H1 (cell line): ENCODE measurements around the gene CD58. TPM values are rescaled to one million over a fixed set of nuclear protein-coding genes. Genes with fewer than 3 reads are reported as not detected.

Source experiments
- CTCF ChIA-PET: fragments of 300-600 bp; sonication (Branson Sonifier 250); formaldehyde crosslinking; loops from one replicate; lab custom pipeline; 2021; ENCODE audit not compliant: partially characterized antibody; lab: Charles Lee
- POLR2A ChIA-PET: fragments of 300-600 bp; sonication (Branson Sonifier 250); formaldehyde crosslinking; loops from one replicate; lab custom pipeline; 2021; ENCODE audit warnings: inconsistent platforms; ENCODE audit not compliant: partially characterized antibody; lab: Charles Lee
- DNase-seq, 2 experiments: peaks; one replicate each; pipeline versions ENCODE4 v3.0.0 to v3.0.0-alpha.2; 2010 to 2022; ENCODE audit warnings: low spot score in 2 of 2, low read depth in 1 of 2, mixed read lengths in 1 of 2
- FAIRE-seq: peaks from 2 replicates; lab custom pipeline; 2011; peaks lifted over from hg19 to GRCh38; lab: Jason Lieb, UNC
- H2AFZ ChIP-seq: 2 replicates; pipeline ENCODE4 v1.8.1; 2012; ENCODE audit warnings: low read length, inconsistent platforms
- H2AK5ac ChIP-seq: 2 replicates; pipeline ENCODE4 v1.6.1; 2013; ENCODE audit warnings: low read depth, low read length
- H2BK120ac ChIP-seq: replicated peaks from 2 replicates; pipeline ENCODE3; 2013; ENCODE audit warnings: low read depth, low read length, inconsistent platforms
- H2BK12ac ChIP-seq: 2 replicates; pipeline ENCODE4 v1.6.1; 2013; ENCODE audit warnings: low read depth, low read length
- H2BK15ac ChIP-seq: 2 replicates; pipeline ENCODE4 v1.6.1; 2013; ENCODE audit warnings: low read length
- H2BK20ac ChIP-seq: 2 replicates; pipeline ENCODE4 v1.6.1; 2013; ENCODE audit warnings: low read length
- H2BK5ac ChIP-seq: 2 replicates; pipeline ENCODE4 v1.6.1; 2013; ENCODE audit warnings: low read depth, low read length
- H3K14ac ChIP-seq: 2 replicates; pipeline ENCODE4 v1.6.1; 2013; ENCODE audit warnings: inconsistent platforms; ENCODE audit not compliant: insufficient read length
- H3K18ac ChIP-seq: 2 replicates; pipeline ENCODE4 v1.6.1; 2013; ENCODE audit warnings: low read length; ENCODE audit errors: extremely low read depth
- H3K23ac ChIP-seq: 2 replicates; pipeline ENCODE4 v1.6.1; 2013; ENCODE audit warnings: inconsistent platforms; ENCODE audit not compliant: insufficient read length
- H3K23me2 ChIP-seq: 2 replicates; pipeline ENCODE4 v1.6.1; 2013; ENCODE audit warnings: low read depth, low read length
- H3K27ac ChIP-seq: 2 replicates; pipeline ENCODE4 v1.6.1; 2011; ENCODE audit warnings: low read depth, low read length, inconsistent platforms
- H3K27me3 ChIP-seq, 4 experiments: replicated peaks in 1 of 4; 1 replicate in 1 of 4; 2 replicates in 3 of 4; pipeline versions ENCODE4 v1.6.1 to v1.8.1; 2011 to 2013; ENCODE audit warnings: low read length in 3 of 4, mild to moderate bottlenecking in 3 of 4, inconsistent platforms in 2 of 4, mixed read lengths in 2 of 4, moderate library complexity in 1 of 4; ENCODE audit not compliant: control insufficient read depth in 3 of 4, insufficient read depth in 3 of 4; ENCODE audit errors: extremely low read depth in 1 of 4
- H3K36me3 ChIP-seq, 4 experiments: 2 replicates each; pipeline versions ENCODE4 v1.6.1 to v1.8.1; 2011 to 2013; ENCODE audit warnings: mild to moderate bottlenecking in 4 of 4, low read length in 3 of 4, moderate library complexity in 2 of 4, control low read depth in 1 of 4, inconsistent platforms in 1 of 4; ENCODE audit not compliant: insufficient read depth in 4 of 4, control insufficient read depth in 2 of 4
- H3K4ac ChIP-seq: replicated peaks from 2 replicates; pipeline ENCODE3; 2013; ENCODE audit warnings: low read length, low read depth, mixed read lengths, inconsistent platforms; ENCODE audit not compliant: insufficient read length
- H3K4me1 ChIP-seq, 4 experiments: replicated peaks in 1 of 4; 1 replicate in 1 of 4; 2 replicates in 3 of 4; pipeline versions ENCODE4 v1.6.1 to v1.8.1; 2011 to 2013; ENCODE audit warnings: low read length in 3 of 4, inconsistent platforms in 2 of 4, mixed read lengths in 1 of 4; ENCODE audit not compliant: insufficient read depth in 4 of 4, control insufficient read depth in 3 of 4
- H3K4me2 ChIP-seq, 2 experiments: 2 replicates each; pipeline versions ENCODE4 v1.6.1 to v1.8.1; 2011 to 2013; ENCODE audit warnings: low read depth in 2 of 2, low read length in 2 of 2, control low read depth in 1 of 2, inconsistent platforms in 1 of 2, mild to moderate bottlenecking in 1 of 2; ENCODE audit not compliant: insufficient read depth in 1 of 2
- H3K4me3 ChIP-seq, 4 experiments: fragments of 200-600, 300-600 bp in 1 of 4; sonication (generic), shearing (Covaris generic), sonication (Bioruptor Twin) in 1 of 4; 2 replicates each; pipeline versions ENCODE4 v1.5.1 to v1.8.1; 2011 to 2016; ENCODE audit warnings: low read length in 4 of 4, low read depth in 3 of 4, control low read depth in 2 of 4, inconsistent platforms in 2 of 4, mild to moderate bottlenecking in 2 of 4, mixed read lengths in 1 of 4, moderate library complexity in 1 of 4; ENCODE audit not compliant: insufficient read depth in 2 of 4; ENCODE audit errors: extremely low read depth in 1 of 4
- H3K56ac ChIP-seq: replicated peaks from 2 replicates; pipeline ENCODE3; 2013; ENCODE audit warnings: low read depth, mild to moderate bottlenecking, mixed read lengths, low read length, inconsistent platforms; ENCODE audit not compliant: insufficient read length
- H3K79me1 ChIP-seq: 2 replicates; pipeline ENCODE4 v1.6.1; 2013; ENCODE audit warnings: low read depth, low read length, control low read depth
- H3K79me2 ChIP-seq, 2 experiments: 2 replicates each; pipeline versions ENCODE4 v1.6.1 to v1.8.1; 2012 to 2013; ENCODE audit warnings: low read length in 2 of 2, mild to moderate bottlenecking in 2 of 2, inconsistent platforms in 1 of 2; ENCODE audit not compliant: insufficient read depth in 2 of 2, control insufficient read depth in 1 of 2
- H3K9ac ChIP-seq, 4 experiments: replicated peaks in 1 of 4; 1 replicate in 1 of 4; 2 replicates in 3 of 4; pipeline versions ENCODE4 v1.6.1 to v1.8.1; 2011 to 2013; ENCODE audit warnings: low read depth in 3 of 4, low read length in 3 of 4, control low read depth in 2 of 4, mild to moderate bottlenecking in 2 of 4, moderate library complexity in 2 of 4, inconsistent platforms in 1 of 4; ENCODE audit errors: extremely low read depth in 1 of 4
- H3K9me3 ChIP-seq, 2 experiments: 2 replicates each; pipeline versions ENCODE4 v1.6.1 to v1.8.1; 2012 to 2013; ENCODE audit warnings: mild to moderate bottlenecking in 2 of 2, moderate library complexity in 2 of 2, control low read depth in 1 of 2, inconsistent platforms in 1 of 2, low read depth in 1 of 2, low read length in 1 of 2, mixed read lengths in 1 of 2; ENCODE audit not compliant: insufficient read depth in 2 of 2
- H4K20me1 ChIP-seq, 2 experiments: replicated peaks in 1 of 2; 2 replicates each; pipeline versions ENCODE3 to v1.8.1; 2011 to 2013; ENCODE audit warnings: inconsistent platforms in 2 of 2, low read length in 2 of 2, mild to moderate bottlenecking in 1 of 2; ENCODE audit not compliant: insufficient read depth in 2 of 2, control insufficient read depth in 1 of 2
- H4K5ac ChIP-seq: 2 replicates; pipeline ENCODE4 v1.6.1; 2013; ENCODE audit warnings: low read length, low read depth, mixed read lengths, inconsistent platforms; ENCODE audit not compliant: insufficient read length
- H4K8ac ChIP-seq: 2 replicates; pipeline ENCODE4 v1.8.0; 2013; ENCODE audit warnings: mild to moderate bottlenecking, moderate library complexity, low read length, inconsistent platforms; ENCODE audit not compliant: insufficient read depth; ENCODE audit errors: extremely low read depth
- H4K91ac ChIP-seq: replicated peaks from 2 replicates; pipeline ENCODE3; 2013; ENCODE audit warnings: low read length, mixed read lengths, inconsistent platforms; ENCODE audit not compliant: insufficient read length
- SP4 ChIP-seq: IDR thresholded peaks from 2 replicates; pipeline ENCODE4 v1.6.1; 2012; ENCODE audit warnings: low read length, inconsistent platforms
- WGBS, 2 experiments: shearing (Covaris generic) in 1 of 2; methylation state at CpG; one replicate each; pipeline versions ENCODE4 v1.1.6 to v1.1.7; 2013 to 2015; ENCODE audit warnings: low lambda C conversion rate in 2 of 2, mixed read lengths in 2 of 2, inconsistent platforms in 1 of 2, low coverage in 1 of 2, missing lambda C conversion rate in 1 of 2; ENCODE audit not compliant: insufficient replicate concordance in 2 of 2, insufficient coverage in 1 of 2, insufficient read length in 1 of 2; ENCODE audit errors: extremely low coverage in 1 of 2, missing lambda C conversion rate in 1 of 2; 5-methylcytosine and 5-hydroxymethylcytosine counted together
- polyA plus RNA-seq, 7 experiments: library from polyadenylated mRNA; depleted of rRNA in 3 of 7; stranded (reverse) in 5 of 7; unstranded in 2 of 7; fragments of >200 nt in 5 of 7; fragments of 200-250 nt in 2 of 7; gene quantifications; 1 replicate in 5 of 7; 2 replicates in 1 of 7; 4 replicates in 1 of 7; pipeline versions ENCODE4 v1.2.1 to v1.2.3, GENCODE V29; 2011 to 2013; ENCODE audit warnings: missing spikeins in 2 of 7, mixed read lengths in 2 of 7
- total RNA-seq: library from RNA; stranded (reverse); fragmentation: NEBNext Ultra II Directional; extraction: Animal tissue kit (Norgen Biotek cat#: 25700); gene quantifications from 2 replicates; pipeline ENCODE4 v1.2.1, GENCODE V29; 2021

The CD58 gene
- total and polyA plus RNA-seq, 2 of the 8 experiments (the other 6 are each of a cell fraction or from before 2014, with no cell fraction given): 5.3 to 5.5 TPM

- no peak overlapping the region for H3K18ac ChIP-seq
- no peak overlapping the region for H4K8ac ChIP-seq
- CTCF ChIA-PET: interaction anchor here (0.7 to 7.2 kb wide), 10 partner anchors 12 to 358 kb away, joined by 3 to 116 read pairs (median 4); no protein-coding TSS in a partner anchor
- H2BK120ac ChIP-seq: no peak overlapping the region
- no peak overlapping the region for H3K14ac ChIP-seq
- no peaks in the 10 kb centered on the region for H3K79me1 ChIP-seq
- H2AFZ ChIP-seq: no peak overlapping the region
- 80% methylated on average over 4 of the region's 4 CpGs; no CpG with 5 or more reads in 1 of the 2 experiments for WGBS, 2 experiments
- no peak for DNase-seq
- H2BK15ac ChIP-seq: no peak overlapping the region
- H3K23ac ChIP-seq: no peak overlapping the region
- POLR2A ChIA-PET: no interaction called here
- H3K79me2 ChIP-seq: no peaks in the 10 kb centered on the region
- H3K27me3 ChIP-seq: no peaks in the 10 kb centered on the region
- H3K4me3 ChIP-seq: no peak overlapping the region
- H3K4me2 ChIP-seq: no peak overlapping the region
- H4K20me1 ChIP-seq: no peaks in the 10 kb centered on the region
- no peaks in the 10 kb centered on the region; a peak in 1 of 7 replicates for H3K4me1 ChIP-seq
- no peak overlapping the region for H4K91ac ChIP-seq
- no peak overlapping the region for H3K56ac ChIP-seq
- no peak overlapping the region for H2AK5ac ChIP-seq
- no peak overlapping the region for H3K4ac ChIP-seq
- H3K36me3 ChIP-seq: no peaks in the 10 kb centered on the region
- H4K5ac ChIP-seq: no peak overlapping the region
- no peak overlapping the region for H2BK5ac ChIP-seq
- H3K9ac ChIP-seq: no peak overlapping the region
- no peak overlapping the region for H2BK12ac ChIP-seq
- H2BK20ac ChIP-seq: no peak overlapping the region
- H3K23me2 ChIP-seq: no peaks in the 10 kb centered on the region
- no peak for FAIRE-seq
- no peak overlapping the region for H3K27ac ChIP-seq
- H3K9me3 ChIP-seq: no peaks in the 10 kb centered on the region
- TF ChIP-seq SP4: no peak
Measured at GRCh38 chr1:116497656-116498055, 73.2 kb downstream of the CD58 start.
